ENCODE results near the gene THSD7B.
"Not testable (repeated sequence)": the region's sequence is repeated elsewhere in the genome, so short reads cannot be mapped to it uniquely, and the experiment has no call there.

THSD7B gene

GRCh38 chr2:137535897-137536296, 770.6 kb downstream of the THSD7B start:
- ATAC-seq (replicated peaks) (no peak), DNase-seq (no peak)
- peaks cover 7 to 8% of the 10 kb centered on the region in 2 donors for H3K9me3 Mint-ChIP-seq
- H3K36me3 Mint-ChIP-seq (ENCODE audit: insufficient read depth), result no peaks in the 10 kb centered on the region
- H3K4me1 Mint-ChIP-seq (ENCODE audit: low read depth in 2 of 2), result no peaks in the 10 kb centered on the region
- no peak overlapping the region for H3K4me3 Mint-ChIP-seq
- H3K27ac Mint-ChIP-seq, result no peak overlapping the region
- no peaks in the 10 kb centered on the region for H3K27me3 Mint-ChIP-seq

GRCh38 chr2:137539336-137539735, 774.0 kb downstream of the THSD7B start:
- no peaks in the 10 kb centered on the region for H3K4me1 Mint-ChIP-seq (ENCODE audit: low read depth in 2 of 2)
- DNase-seq, result no peak
- ATAC-seq (replicated peaks), result no peak
- H3K36me3 Mint-ChIP-seq (ENCODE audit: insufficient read depth), result no peaks in the 10 kb centered on the region
- H3K4me3 Mint-ChIP-seq, result no peak overlapping the region
- H3K27me3 Mint-ChIP-seq, result no peaks in the 10 kb centered on the region
- H3K27ac Mint-ChIP-seq, result no peak overlapping the region
- H3K9me3 Mint-ChIP-seq, result peaks cover 8 to 14% of the 10 kb centered on the region in 2 donors

DNA sequence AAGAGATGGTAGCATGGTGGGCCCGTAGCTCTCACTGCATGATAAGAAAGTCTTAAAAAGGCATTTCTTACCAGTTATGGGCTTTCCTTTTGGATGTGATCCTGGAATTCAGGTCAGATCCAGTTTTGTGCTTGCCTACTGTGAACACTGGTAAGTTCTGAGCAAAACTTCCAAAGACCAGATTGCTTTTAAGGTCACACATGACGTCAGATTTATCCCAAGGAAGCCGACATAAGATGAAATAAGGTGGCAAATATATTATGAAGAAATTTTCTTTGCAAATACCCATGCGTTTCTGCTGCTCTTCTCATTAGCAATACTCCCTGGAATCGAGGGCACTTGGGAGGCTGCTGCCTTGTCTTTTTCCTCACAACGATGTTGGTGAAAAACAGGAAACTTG, 782.5 kb downstream of the THSD7B start:
- H3K27me3 Mint-ChIP-seq, result no peaks in the 10 kb centered on the region
- DNase-seq, result no peak

DNA sequence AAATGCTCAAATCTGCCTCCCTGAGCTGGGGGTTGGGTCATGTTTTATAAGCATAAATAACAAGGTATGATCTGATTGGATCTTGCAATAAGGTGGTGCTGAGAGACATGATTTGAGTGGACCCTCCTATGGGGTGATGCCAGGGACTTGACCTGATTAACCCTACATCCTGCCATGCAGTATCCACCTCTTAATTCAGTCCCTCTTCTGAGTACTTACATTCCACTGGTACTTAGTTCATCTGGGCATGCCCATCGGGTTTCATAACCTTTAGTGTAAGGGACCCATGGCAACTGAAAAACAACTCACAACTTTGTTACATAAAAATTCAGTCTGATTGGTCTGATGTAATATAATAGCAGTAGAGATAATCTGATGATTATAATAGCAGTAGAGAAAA, 801.0 kb downstream of the THSD7B start:
- ATAC-seq (replicated peaks) (no peak), DNase-seq (no peak)
- no peaks in the 10 kb centered on the region for H3K36me3 Mint-ChIP-seq (ENCODE audit: insufficient read depth)
- H3K9me3 Mint-ChIP-seq, result peaks cover 8 to 13% of the 10 kb centered on the region in 2 donors
- no peak overlapping the region for H3K4me3 Mint-ChIP-seq
- no peaks in the 10 kb centered on the region for H3K27me3 Mint-ChIP-seq
- no peak overlapping the region for H3K27ac Mint-ChIP-seq
- H3K4me1 Mint-ChIP-seq (ENCODE audit: low read depth in 2 of 2), result no peaks in the 10 kb centered on the region

More for the DNA sequence above, 782.5 kb downstream of the THSD7B start:
- ATAC-seq (replicated peaks), result no peak
- H3K36me3 Mint-ChIP-seq (ENCODE audit: insufficient read depth), result no peaks in the 10 kb centered on the region
- H3K4me3 Mint-ChIP-seq, result no peak overlapping the region
- H3K4me1 Mint-ChIP-seq (ENCODE audit: low read depth in 2 of 2), result no peaks in the 10 kb centered on the region
- H3K27ac Mint-ChIP-seq, result no peak overlapping the region
- H3K9me3 Mint-ChIP-seq, result peaks cover 0 to 7% of the 10 kb centered on the region in 2 donors

- Mint-ChIP-seq H3K27me3 (no peaks in the 10 kb centered on the region), H3K4me3 (no peak overlapping the region), H3K36me3 (ENCODE audit: insufficient read depth) (no peaks in the 10 kb centered on the region), H3K27ac (no peak overlapping the region), H3K9me3 (peaks cover 8 to 11% of the 10 kb centered on the region in 2 donors), H3K4me1 (ENCODE audit: low read depth in 2 of 2) (no peaks in the 10 kb centered on the region)
- ATAC-seq (replicated peaks) (no peak), DNase-seq (no peak)
Observed at GRCh38 chr2:137570484-137570883, 805.1 kb downstream of the THSD7B start.

GRCh38 chr2:137587834-137588233, 822.5 kb downstream of the THSD7B start:
- not testable (repeated sequence) for H3K27ac Mint-ChIP-seq; DNase-seq; H3K4me3 Mint-ChIP-seq; H3K27me3 Mint-ChIP-seq; ATAC-seq (replicated peaks); H3K4me1 Mint-ChIP-seq (ENCODE audit: low read depth in 2 of 2); H3K36me3 Mint-ChIP-seq (ENCODE audit: insufficient read depth); H3K9me3 Mint-ChIP-seq

- H3K4me3 Mint-ChIP-seq; H3K27me3 Mint-ChIP-seq; H3K9me3 Mint-ChIP-seq; H3K27ac Mint-ChIP-seq; H3K4me1 Mint-ChIP-seq (ENCODE audit: low read depth in 2 of 2); ATAC-seq (replicated peaks); H3K36me3 Mint-ChIP-seq (ENCODE audit: insufficient read depth); DNase-seq: not testable (repeated sequence)
Observed at GRCh38 chr2:137588578-137588977, 823.2 kb downstream of the THSD7B start.

GRCh38 chr2:137590102-137590501, 824.8 kb downstream of the THSD7B start:
- ATAC-seq (replicated peaks) (no peak), DNase-seq (no peak)
- Mint-ChIP-seq H3K36me3 (ENCODE audit: insufficient read depth) (no peaks in the 10 kb centered on the region), H3K27ac (no peak overlapping the region), H3K9me3 (peaks cover 6 to 7% of the 10 kb centered on the region in 2 donors), H3K4me1 (ENCODE audit: low read depth in 2 of 2) (no peaks in the 10 kb centered on the region), H3K27me3 (no peaks in the 10 kb centered on the region), H3K4me3 (no peak overlapping the region)

GRCh38 chr2:137607722-137608318, 842.5 kb downstream of the THSD7B start:
- Mint-ChIP-seq H3K27ac (no peak overlapping the region), H3K9me3 (peaks cover 8 to 27% of the 10 kb centered on the region in 2 donors), H3K36me3 (ENCODE audit: insufficient read depth) (no peaks in the 10 kb centered on the region), H3K27me3 (no peaks in the 10 kb centered on the region), H3K4me1 (ENCODE audit: low read depth in 2 of 2) (no peaks in the 10 kb centered on the region), H3K4me3 (no peak overlapping the region)
- ATAC-seq (replicated peaks), result no peak
- DNase-seq, result no peak

DNA sequence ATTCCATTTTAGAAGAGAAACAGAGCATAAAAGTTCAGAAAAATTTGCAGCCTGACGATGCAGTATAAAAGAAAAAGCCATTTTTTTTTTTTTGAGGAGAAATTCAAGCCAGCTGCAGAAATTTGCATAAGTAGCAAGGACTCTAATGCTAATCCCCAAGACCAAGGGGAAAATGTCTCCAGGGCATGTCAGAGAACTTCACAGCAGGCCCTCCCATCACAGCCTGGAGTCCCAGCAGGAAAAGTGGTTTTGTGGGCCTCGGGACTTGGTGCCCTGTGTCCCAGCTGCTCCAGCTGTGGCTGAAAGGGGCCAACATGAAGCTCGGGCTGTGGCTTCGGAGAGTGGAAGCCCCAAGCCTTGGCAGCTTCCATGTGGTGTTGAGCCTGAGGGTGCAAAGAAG, 873.6 kb downstream of the THSD7B start:
- no peaks in the 10 kb centered on the region for H3K4me1 Mint-ChIP-seq (ENCODE audit: low read depth in 2 of 2)
- no peak overlapping the region for H3K27ac Mint-ChIP-seq
- no peak for ATAC-seq (replicated peaks)
- H3K36me3 Mint-ChIP-seq (ENCODE audit: insufficient read depth), result no peaks in the 10 kb centered on the region
- H3K4me3 Mint-ChIP-seq, result no peak overlapping the region
- peaks cover 0 to 5% of the 10 kb centered on the region in 2 donors for H3K9me3 Mint-ChIP-seq
- DNase-seq, result no peak
- no peaks in the 10 kb centered on the region for H3K27me3 Mint-ChIP-seq

GRCh38 chr2:137644731-137645130, 879.4 kb downstream of the THSD7B start:
- no peaks in the 10 kb centered on the region for H3K36me3 Mint-ChIP-seq (ENCODE audit: insufficient read depth)
- ATAC-seq (replicated peaks) (no peak), DNase-seq (no peak)
- no peaks in the 10 kb centered on the region for H3K27me3 Mint-ChIP-seq
- peaks cover 5 to 22% of the 10 kb centered on the region in 2 donors for H3K9me3 Mint-ChIP-seq
- no peaks in the 10 kb centered on the region for H3K4me1 Mint-ChIP-seq (ENCODE audit: low read depth in 2 of 2)
- no peak overlapping the region for H3K27ac Mint-ChIP-seq
- no peak overlapping the region for H3K4me3 Mint-ChIP-seq

- H3K4me1 Mint-ChIP-seq (ENCODE audit: low read depth in 2 of 2), result no peaks in the 10 kb centered on the region
- no peaks in the 10 kb centered on the region for H3K36me3 Mint-ChIP-seq (ENCODE audit: insufficient read depth)
- ATAC-seq (replicated peaks) (no peak), DNase-seq (no peak)
- H3K27me3 Mint-ChIP-seq, result no peaks in the 10 kb centered on the region
- H3K27ac Mint-ChIP-seq, result no peak overlapping the region
- peaks cover 2 to 4% of the 10 kb centered on the region in 2 donors for H3K9me3 Mint-ChIP-seq
- no peak overlapping the region for H3K4me3 Mint-ChIP-seq
Observed at GRCh38 chr2:137654046-137654445, 888.7 kb downstream of the THSD7B start.

DNA sequence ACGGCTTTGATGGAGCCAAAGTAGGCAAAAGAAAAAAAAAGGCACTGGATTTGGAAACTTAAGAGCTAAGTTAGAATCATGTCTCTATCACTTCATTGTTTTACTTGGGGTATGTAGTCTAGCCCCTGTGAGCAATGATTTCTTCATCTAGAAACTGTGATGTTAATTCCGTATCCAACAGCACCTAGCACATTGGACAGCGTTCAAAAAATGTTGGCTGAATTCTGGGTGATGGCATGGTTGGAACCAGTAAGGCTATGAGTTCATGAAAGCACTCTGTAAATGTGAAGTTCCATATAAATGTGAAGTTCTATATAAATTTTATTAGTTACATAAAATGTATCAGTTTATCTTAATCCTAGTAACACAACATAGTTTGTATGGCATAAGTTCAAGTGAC, 890.5 kb downstream of the THSD7B start:
- peaks cover 0 to 2% of the 10 kb centered on the region in 2 donors for H3K9me3 Mint-ChIP-seq
- no peaks in the 10 kb centered on the region for H3K27me3 Mint-ChIP-seq
- no peak for DNase-seq
- H3K36me3 Mint-ChIP-seq (ENCODE audit: insufficient read depth), result no peaks in the 10 kb centered on the region
- no peak overlapping the region for H3K27ac Mint-ChIP-seq
- no peak overlapping the region for H3K4me3 Mint-ChIP-seq
- H3K4me1 Mint-ChIP-seq (ENCODE audit: low read depth in 2 of 2), result no peaks in the 10 kb centered on the region
- no peak for ATAC-seq (replicated peaks)

DNA sequence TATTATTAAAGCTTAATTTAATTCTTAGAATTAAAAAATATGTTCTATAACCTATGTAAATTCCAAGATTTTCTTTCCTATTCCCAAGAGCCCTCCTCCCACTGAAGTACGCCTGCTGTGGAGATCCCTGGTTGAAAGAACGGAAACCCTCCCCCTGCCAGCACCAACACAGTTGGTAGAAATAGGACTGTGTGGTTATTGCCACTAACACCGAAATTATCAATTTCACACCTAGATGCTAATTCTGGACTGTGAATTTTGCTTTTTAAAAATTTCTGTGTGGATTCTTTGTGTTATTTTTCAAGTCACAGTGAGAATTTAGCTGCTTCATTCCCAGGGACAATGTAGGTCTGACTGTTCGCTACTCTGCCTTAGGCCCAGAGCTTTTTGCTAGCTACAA, 893.1 kb downstream of the THSD7B start:
- H3K4me3 Mint-ChIP-seq, result no peak overlapping the region
- H3K9me3 Mint-ChIP-seq, result peaks cover 0 to 2% of the 10 kb centered on the region in 2 donors
- no peaks in the 10 kb centered on the region for H3K4me1 Mint-ChIP-seq (ENCODE audit: low read depth in 2 of 2)
- H3K27ac Mint-ChIP-seq, result no peak overlapping the region
- ATAC-seq (replicated peaks), result no peak
- no peak for DNase-seq
- H3K27me3 Mint-ChIP-seq, result no peaks in the 10 kb centered on the region
- H3K36me3 Mint-ChIP-seq (ENCODE audit: insufficient read depth), result no peaks in the 10 kb centered on the region

DNA sequence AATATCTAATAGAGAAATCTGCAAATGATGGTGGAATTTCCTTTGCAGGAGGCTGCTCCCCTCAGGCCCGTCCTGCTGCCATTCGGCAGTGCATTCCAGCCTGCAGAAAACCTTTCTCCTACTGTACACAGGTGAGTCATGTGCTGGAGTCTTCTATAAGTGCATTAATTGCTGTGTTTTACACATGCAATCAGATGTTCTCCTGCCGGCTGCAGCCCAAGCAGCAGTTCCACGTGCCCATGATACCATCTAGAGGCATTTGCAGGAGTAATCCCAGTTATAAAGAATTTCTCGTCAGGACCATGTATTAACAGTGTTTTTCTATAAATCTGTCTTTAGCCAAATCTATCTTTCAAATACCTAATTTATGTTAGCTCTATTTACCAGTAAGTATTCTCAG, 894.3 kb downstream of the THSD7B start:
- H3K9me3 Mint-ChIP-seq, result peaks cover 0 to 2% of the 10 kb centered on the region in 2 donors
- H3K27me3 Mint-ChIP-seq, result no peaks in the 10 kb centered on the region
- no peaks in the 10 kb centered on the region for H3K4me1 Mint-ChIP-seq (ENCODE audit: low read depth in 2 of 2)
- no peaks in the 10 kb centered on the region for H3K36me3 Mint-ChIP-seq (ENCODE audit: insufficient read depth)
- no peak for DNase-seq
- no peak overlapping the region for H3K27ac Mint-ChIP-seq
- ATAC-seq (replicated peaks), result no peak
- H3K4me3 Mint-ChIP-seq, result no peak overlapping the region
